GM23338 (cell line): ENCODE results near the gene GDE1. TPM values are rescaled to one million over a fixed set of nuclear protein-coding genes. Genes with fewer than 3 reads are reported as not detected.

Experiments
- ATAC-seq: fragments of 200-7000 bp; cut with Tn5 transposase; 3 replicates; pipeline ENCODE4 v1.9.1; 2020
- DNase-seq: peaks from one replicate; pipeline ENCODE4 v3.0.0-alpha.2; 2015; ENCODE audit warnings: low spot score
- H2AFZ ChIP-seq: fragments of 200-600 bp; sonication (generic); 2 replicates; pipeline ENCODE4 v1.8.0; 2016; ENCODE audit warnings: antibody characterized with exemption, mild to moderate bottlenecking, moderate library complexity
- H3F3A ChIP-seq: fragments of 200-600 bp; sonication (generic); replicated peaks from 2 replicates; pipeline ENCODE4 v1.8.0; 2017; ENCODE audit warnings: antibody characterized with exemption, mixed run types, low read depth
- H3K27ac ChIP-seq: fragments of 200-600 bp; sonication (generic); 2 replicates; pipeline ENCODE4 v1.6.1; 2016; ENCODE audit warnings: low read depth
- H3K27me3 ChIP-seq: fragments of 200-600 bp; sonication (generic); 2 replicates; pipeline ENCODE4 v1.8.0; 2016; ENCODE audit warnings: mild to moderate bottlenecking, mixed run types, moderate library complexity; ENCODE audit not compliant: insufficient read depth
- H3K36me3 ChIP-seq: fragments of 200-600 bp; sonication (generic); 2 replicates; pipeline ENCODE4 v1.8.0; 2016; ENCODE audit warnings: mild to moderate bottlenecking; ENCODE audit not compliant: insufficient read depth
- H3K4me1 ChIP-seq: fragments of 200-600 bp; sonication (generic); 2 replicates; pipeline ENCODE4 v1.8.0; 2016; ENCODE audit warnings: mild to moderate bottlenecking, moderate library complexity; ENCODE audit not compliant: insufficient read depth
- H3K4me2 ChIP-seq: fragments of 200-600 bp; sonication (generic); 2 replicates; pipeline ENCODE4 v1.7.1; 2017; ENCODE audit warnings: mixed run types
- H3K4me3 ChIP-seq: fragments of 200-600 bp; sonication (generic); 2 replicates; pipeline ENCODE4 v1.6.1; 2016; ENCODE audit warnings: mixed run types
- H3K79me2 ChIP-seq: fragments of 200-600 bp; sonication (generic); replicated peaks from 2 replicates; pipeline ENCODE4 v1.8.0; 2017; ENCODE audit warnings: mild to moderate bottlenecking; ENCODE audit not compliant: insufficient read depth
- H3K9me2 ChIP-seq: fragments of 200-600 bp; sonication (generic); 2 replicates; pipeline ENCODE4 v1.8.0; 2017; ENCODE audit not compliant: insufficient read depth
- H4K20me1 ChIP-seq: fragments of 200-600 bp; sonication (generic); replicated peaks from 2 replicates; pipeline ENCODE4 v1.8.0; 2017; ENCODE audit warnings: mild to moderate bottlenecking; ENCODE audit not compliant: insufficient read depth
- H3K27ac Mint-ChIP-seq: 2 replicates; pipeline ENCODE4 v1.8.0; 2020; ENCODE audit warnings: inconsistent platforms, mild to moderate bottlenecking, moderate library complexity, mixed read lengths
- H3K27me3 Mint-ChIP-seq: 3 replicates; pipeline ENCODE4 v1.8.0; 2022; ENCODE audit warnings: low read depth, mild to moderate bottlenecking, moderate library complexity, mixed read lengths, inconsistent platforms; ENCODE audit not compliant: insufficient read depth, poor library complexity
- H3K36me3 Mint-ChIP-seq: 3 replicates; pipeline ENCODE4 v1.8.0; 2021; ENCODE audit warnings: low read depth, mild to moderate bottlenecking, inconsistent platforms, moderate library complexity, mixed read lengths
- H3K4me1 Mint-ChIP-seq: 3 replicates; pipeline ENCODE4 v1.8.0; 2020; ENCODE audit warnings: mild to moderate bottlenecking, inconsistent platforms, mixed read lengths
- H3K4me3 Mint-ChIP-seq: 3 replicates; pipeline ENCODE4 v1.8.0; 2021; ENCODE audit warnings: moderate library complexity, mild to moderate bottlenecking, inconsistent platforms, mixed read lengths
- H3K9me3 Mint-ChIP-seq: 3 replicates; pipeline ENCODE4 v1.8.0; 2020; ENCODE audit warnings: moderate library complexity, mild to moderate bottlenecking, inconsistent platforms, mixed read lengths
- CREB1 ChIP-seq: fragments of 250-450 bp; sonication (Bioruptor Pico); IDR thresholded peaks from 2 replicates; pipeline ENCODE4 v1.5.0; 2020; ENCODE audit warnings: low read depth, mild to moderate bottlenecking, moderate library complexity
- CTCF ChIP-seq, 2 experiments: fragments of 200-600 bp in 1 of 2; sonication (generic) in 1 of 2; conservative IDR thresholded peaks; 2 replicates each; pipeline versions ENCODE4 v1.5.1 to v1.6.1; 2016 to 2017; ENCODE audit warnings: antibody characterized with exemption in 2 of 2, low read depth in 2 of 2, mild to moderate bottlenecking in 2 of 2, moderate library complexity in 1 of 2
- ETS1 ChIP-seq: IDR thresholded peaks from 2 replicates; pipeline ENCODE4 v1.6.1; 2016; ENCODE audit warnings: antibody characterized with exemption
- EZH2 ChIP-seq: fragments of 200-600 bp; sonication (generic); IDR thresholded peaks from one replicate; pipeline ENCODE4 v1.8.0; 2017; ENCODE audit warnings: antibody characterized with exemption, mild to moderate bottlenecking, low read depth; ENCODE audit not compliant: unreplicated experiment
- JUNB ChIP-seq: IDR thresholded peaks from one replicate; pipeline ENCODE4 v1.6.1; 2016; ENCODE audit warnings: antibody characterized with exemption; ENCODE audit not compliant: unreplicated experiment
- REST ChIP-seq: IDR thresholded peaks from one replicate; pipeline ENCODE4 v1.6.1; 2018; ENCODE audit warnings: antibody characterized with exemption; ENCODE audit not compliant: unreplicated experiment
- STAT1 ChIP-seq: IDR thresholded peaks from one replicate; pipeline ENCODE4 v1.6.1; 2016; ENCODE audit warnings: antibody characterized with exemption; ENCODE audit not compliant: unreplicated experiment
- ZNF114 ChIP-seq: fragments of 250-450 bp; sonication (Bioruptor Pico); IDR thresholded peaks from 2 replicates; pipeline ENCODE4 v1.5.0; 2020; ENCODE audit warnings: mild to moderate bottlenecking, moderate library complexity
- polyA plus RNA-seq: library from polyadenylated mRNA; unstranded; fragments of >200 nt; fragmentation: Nextera tagmentation; extraction: Ambion mirVana; gene quantifications from 2 replicates; pipeline ENCODE4 v1.2.1, GENCODE V29; 2016
- total RNA-seq: library from RNA; depleted of rRNA; stranded (reverse); fragments of >200 nt; shearing (Covaris generic); gene quantifications from 2 replicates; pipeline ENCODE4 v1.2.3, GENCODE V29; 2014

Gene GDE1
- total and polyA plus RNA-seq, 2 experiments from 2014 or later: 30.0 to 69.3 TPM

GRCh38 chr16:19472482-19472881 is 49.4 kb downstream of the GDE1 start:
- H3K27me3 Mint-ChIP-seq: peaks cover 4% of the 10 kb centered on the region
- peaks cover 10% of the 10 kb centered on the region for H3K9me3 Mint-ChIP-seq
- Histone ChIP-seq H2AFZ (no peak overlapping the region), H3K4me3 (no peak overlapping the region), H3K4me1 (no peaks in the 10 kb centered on the region), H3K27me3 (no peaks in the 10 kb centered on the region), H3F3A (no peaks in the 10 kb centered on the region), H3K4me2 (no peak overlapping the region), H3K79me2 (no peaks in the 10 kb centered on the region), H3K27ac (no peak overlapping the region), H3K9me2 (no peaks in the 10 kb centered on the region), H4K20me1 (no peaks in the 10 kb centered on the region), H3K36me3 (no peaks in the 10 kb centered on the region)
- H3K27ac Mint-ChIP-seq: no peak overlapping the region
- no peaks in the 10 kb centered on the region; the same call in 2 of the 3 replicates for H3K4me1 Mint-ChIP-seq
- no peak overlapping the region for H3K4me3 Mint-ChIP-seq
- no peak for ATAC-seq
- TF ChIP-seq CTCF (conservative IDR thresholded peaks at IDR 0.05; ENCODE audit: low read depth in 2 of 2): no peak
- no peak for TF ChIP-seq CREB1 (CRISPR knock-in tag)
- TF ChIP-seq EZH2: no peak
- no peak for TF ChIP-seq REST
- TF ChIP-seq STAT1: no peak
- no peak for TF ChIP-seq ZNF114 (CRISPR knock-in tag)
- no peak for TF ChIP-seq JUNB
- peaks cover 16% of the 10 kb centered on the region for H3K36me3 Mint-ChIP-seq
- DNase-seq: no peak

- H3K27me3 ChIP-seq: no peaks in the 10 kb centered on the region
- no peaks in the 10 kb centered on the region for H3K4me1 Mint-ChIP-seq
- no peak for ATAC-seq
- no peaks in the 10 kb centered on the region for H3F3A ChIP-seq
- no peaks in the 10 kb centered on the region for H3K4me1 ChIP-seq
- TF ChIP-seq REST (no peak), ETS1 (no peak), ZNF114 (CRISPR knock-in tag) (no peak)
- H4K20me1 ChIP-seq: no peaks in the 10 kb centered on the region
- H3K9me2 ChIP-seq: no peaks in the 10 kb centered on the region
- peaks cover 4% of the 10 kb centered on the region for H3K27me3 Mint-ChIP-seq
- H3K4me3 Mint-ChIP-seq: no peak overlapping the region
- DNase-seq: no peak
- no peaks in the 10 kb centered on the region for H3K79me2 ChIP-seq
- H3K27ac ChIP-seq: no peak overlapping the region
- no peak overlapping the region for H3K4me2 ChIP-seq
- no peaks in the 10 kb centered on the region; the same call in 1 of the 2 replicates for H3K36me3 ChIP-seq
- H3K4me3 ChIP-seq: no peak overlapping the region
- no peak overlapping the region for H2AFZ ChIP-seq
- peaks cover 10% of the 10 kb centered on the region for H3K9me3 Mint-ChIP-seq
- peaks cover 16% of the 10 kb centered on the region for H3K36me3 Mint-ChIP-seq
- H3K27ac Mint-ChIP-seq: no peak overlapping the region
Measured at GRCh38 chr16:19468300-19468699, 53.6 kb downstream of the GDE1 start.
